Superior temporal gyrus (tissue), 1 donor: ENCODE data around the gene ROR1.

ENCODE experiments used
- DNase-seq: peaks from one replicate; pipeline ENCODE4 v3.0.0-alpha.2; 2016; ENCODE audit errors: extremely low spot score

Gene ROR1

DNA sequence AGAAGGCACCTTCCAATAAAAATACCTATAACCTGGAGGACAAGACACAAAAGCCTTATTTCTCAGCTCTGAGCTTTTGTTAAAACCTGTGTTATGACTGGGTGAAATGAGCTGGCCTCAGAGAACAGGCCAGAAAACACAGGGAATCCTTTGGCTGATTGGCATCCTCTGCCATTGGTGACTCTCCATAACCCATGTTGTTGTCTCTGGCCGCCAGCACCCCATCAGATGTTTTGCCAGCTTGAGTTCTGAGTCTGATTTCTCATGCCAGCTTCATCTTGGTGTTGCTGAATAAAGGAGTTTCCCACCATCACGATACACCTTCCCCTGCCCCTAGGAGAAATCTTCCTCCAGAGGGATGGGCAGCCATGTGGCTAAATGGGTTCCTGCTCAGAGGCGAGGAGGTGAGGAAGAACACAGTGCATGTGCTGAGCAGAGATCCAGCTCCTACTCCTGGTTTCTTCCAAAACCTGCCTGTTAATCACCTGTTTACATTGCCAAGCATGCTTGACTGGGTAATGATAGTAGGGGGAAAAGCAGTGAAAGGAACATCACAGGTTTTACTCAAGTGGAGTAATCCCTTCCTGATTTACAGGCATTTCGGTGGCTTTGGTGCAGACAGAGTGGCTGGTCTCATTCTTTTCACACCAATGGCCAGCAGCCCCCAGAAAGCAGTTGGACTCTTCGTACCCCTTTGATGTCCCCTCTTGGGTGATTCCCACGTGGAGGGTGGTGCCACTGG lies 109.8 kb downstream of the ROR1 start:
- DNase-seq, result no peak

- DNase-seq, result no peak
These were observed 110.7 kb downstream of the ROR1 start for GRCh38 chr1:63884486-63884885.

GRCh38 chr1:63885899-63886298 lies 112.1 kb downstream of the ROR1 start:
- no peak for DNase-seq

DNA sequence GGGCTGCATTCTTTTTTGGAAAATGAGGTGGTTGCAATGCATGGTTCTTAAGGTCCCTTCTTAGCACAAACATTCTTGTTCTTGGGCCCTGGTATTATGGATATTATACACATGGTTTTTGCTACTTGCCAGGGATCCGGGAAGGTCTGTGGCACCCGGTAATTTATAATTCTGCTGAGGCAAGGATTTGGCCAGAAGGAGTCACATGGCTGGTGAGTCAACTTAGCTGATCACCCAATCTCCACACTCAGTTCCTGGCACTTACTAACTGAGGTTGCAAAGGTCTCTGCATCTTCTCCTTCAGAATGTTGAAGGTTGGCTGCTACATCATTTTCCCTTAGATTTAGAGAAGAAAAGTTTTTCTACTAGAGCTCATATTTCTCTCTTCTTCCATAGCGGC lies 112.5 kb downstream of the ROR1 start:
- no peak for DNase-seq

DNA sequence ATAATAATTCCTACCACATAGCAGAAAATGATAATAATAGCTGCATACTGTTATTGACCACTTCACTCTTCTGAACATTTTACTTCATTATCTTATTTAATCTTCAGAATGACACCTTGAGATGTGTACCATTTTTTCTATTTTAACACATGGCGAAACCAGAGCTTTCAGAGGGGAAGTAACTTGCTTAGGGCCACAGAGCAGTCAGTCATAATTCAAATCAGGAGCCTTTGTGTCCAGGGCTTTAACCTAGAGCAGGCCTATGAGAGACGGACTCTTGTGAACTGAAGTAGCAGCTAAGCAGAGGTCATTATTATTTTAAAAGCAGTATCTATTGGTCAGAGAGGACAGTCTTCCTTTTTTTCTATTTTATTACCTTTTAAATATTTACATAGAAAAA lies 114.0 kb downstream of the ROR1 start:
- no peak for DNase-seq

- no peak for DNase-seq
These were observed 115.2 kb downstream of the ROR1 start for GRCh38 chr1:63888984-63889383.

- no peak for DNase-seq
These were observed 116.7 kb downstream of the ROR1 start for GRCh38 chr1:63890468-63890867.

DNA sequence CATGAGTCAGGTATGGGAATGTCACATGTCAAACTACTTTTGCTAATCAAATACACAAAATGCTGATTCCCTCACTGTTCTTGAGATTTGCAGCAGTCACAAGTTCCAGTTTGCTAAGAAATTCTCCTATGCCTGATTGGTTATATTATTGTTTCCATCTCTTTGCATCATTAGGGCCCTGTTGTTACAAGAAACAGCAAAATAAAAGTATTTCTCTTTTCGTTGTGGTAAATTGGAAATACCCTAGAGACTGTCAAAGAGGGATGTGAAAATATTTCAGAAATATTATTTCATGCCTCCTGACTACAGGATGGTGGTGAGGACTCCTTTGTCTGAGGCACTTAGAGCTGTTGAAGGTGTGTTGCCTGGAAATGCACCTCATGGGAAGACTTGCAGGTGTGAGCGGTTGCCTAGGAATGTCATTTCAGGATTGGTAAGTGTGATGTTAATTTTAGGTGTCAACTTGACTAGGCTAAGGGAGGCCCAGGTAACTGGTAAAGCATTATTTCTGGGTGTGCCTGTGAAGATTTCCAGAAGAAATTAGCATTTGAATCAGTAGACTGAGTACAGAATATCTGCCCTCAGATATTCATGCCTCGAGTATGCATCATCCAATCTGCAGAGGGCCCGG lies 117.4 kb downstream of the ROR1 start:
- DNase-seq, result no peak

DNA sequence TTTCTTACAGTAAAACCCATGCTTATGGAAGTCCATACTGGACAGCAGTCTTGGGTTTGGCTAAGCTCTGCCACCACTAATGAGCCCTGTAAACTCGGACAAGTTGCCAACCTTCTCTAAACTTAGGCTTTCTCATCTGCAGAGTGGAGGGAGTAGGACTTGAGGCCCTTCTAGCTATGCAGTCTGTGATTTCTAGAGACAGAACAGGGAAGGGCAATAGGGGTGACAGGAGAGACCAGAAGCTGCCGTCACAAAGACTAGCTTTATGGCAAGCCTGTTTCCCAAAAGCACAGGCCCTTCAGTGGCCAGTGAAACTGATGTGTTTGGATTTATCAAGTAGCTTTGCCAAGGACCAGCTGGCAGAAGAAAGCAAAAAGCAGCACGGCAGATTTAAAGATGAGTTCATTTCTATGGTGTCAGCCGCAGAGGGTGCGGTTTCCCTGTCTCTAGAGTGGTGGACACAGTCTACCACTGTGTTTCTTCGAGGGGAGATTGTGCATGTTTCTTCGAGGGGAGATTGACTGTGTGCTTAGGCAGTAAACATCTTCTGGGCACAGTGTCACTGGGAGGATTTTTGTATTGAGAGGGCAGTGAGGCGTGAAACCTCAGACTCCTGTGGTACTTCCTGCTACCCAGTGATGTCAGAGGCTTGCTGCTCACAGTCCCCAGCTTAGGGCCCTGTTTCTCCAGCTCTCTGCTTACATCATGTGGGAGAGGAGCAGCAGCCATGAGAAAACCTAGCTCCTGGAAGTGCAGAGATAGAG lies 119.0 kb downstream of the ROR1 start:
- DNase-seq, result peak; percentile 73

DNA sequence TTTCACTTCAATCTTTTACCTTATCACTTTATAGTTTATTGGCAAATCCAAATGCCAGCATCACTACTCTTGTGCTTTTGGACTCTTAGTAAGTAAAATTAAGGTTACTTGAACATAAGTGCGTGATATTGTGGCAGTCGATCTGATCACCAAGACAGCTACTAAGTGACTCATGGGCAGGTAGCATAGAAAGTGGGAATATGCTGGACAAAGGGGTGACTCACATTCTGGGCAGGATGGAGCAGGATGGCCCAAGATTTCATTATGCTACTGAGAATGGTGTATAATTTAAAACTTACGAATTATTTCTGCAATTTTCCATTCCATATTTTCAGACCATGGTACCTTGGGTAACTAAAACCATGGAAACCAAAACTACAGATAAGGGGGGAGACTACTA lies 120.2 kb downstream of the ROR1 start:
- DNase-seq, result no peak

GRCh38 chr1:63894627-63895265 lies 120.9 kb downstream of the ROR1 start:
- no peak for DNase-seq

GRCh38 chr1:63896755-63897154 lies 122.9 kb downstream of the ROR1 start:
- no peak for DNase-seq

- DNase-seq, result no peak
These were observed 124.8 kb downstream of the ROR1 start for GRCh38 chr1:63898428-63899196.

- DNase-seq, result no peak
These were observed 127.3 kb downstream of the ROR1 start for GRCh38 chr1:63901094-63901493.

DNA sequence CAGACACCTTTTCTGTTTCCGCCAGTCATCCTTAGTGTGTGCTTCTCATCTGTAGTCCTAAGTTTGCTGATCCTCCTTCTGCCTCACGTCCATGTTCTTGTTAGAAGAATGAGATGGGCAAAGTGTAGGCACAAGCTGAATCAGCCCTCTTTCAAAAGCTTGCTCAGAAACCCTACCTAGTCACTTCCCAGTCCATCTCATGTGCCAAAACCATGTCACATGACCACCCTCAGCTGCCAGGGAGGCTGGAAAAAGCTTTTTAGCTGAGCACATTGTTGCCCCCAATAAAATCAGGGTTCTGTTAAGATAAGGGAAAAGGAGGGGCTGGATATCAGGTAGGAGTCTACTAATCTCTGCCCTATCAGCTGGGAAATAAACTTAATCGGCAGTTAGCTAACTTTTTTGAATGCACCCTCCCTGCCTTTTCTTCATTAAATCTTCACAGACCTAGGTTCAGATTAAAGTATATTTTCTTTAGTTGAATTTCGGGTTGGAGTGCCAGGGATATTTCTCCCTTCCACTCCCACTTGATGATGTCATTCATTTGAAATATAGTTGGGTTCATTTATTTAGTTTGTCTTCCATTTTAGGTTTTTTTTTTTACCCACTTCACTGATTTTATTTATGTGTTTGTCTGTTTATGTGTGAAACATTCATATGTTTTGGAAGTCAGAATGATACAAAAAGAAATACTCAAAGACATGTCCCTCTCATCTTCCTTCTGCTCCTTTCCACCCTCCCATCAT lies 129.2 kb downstream of the ROR1 start:
- DNase-seq, result no peak

DNA sequence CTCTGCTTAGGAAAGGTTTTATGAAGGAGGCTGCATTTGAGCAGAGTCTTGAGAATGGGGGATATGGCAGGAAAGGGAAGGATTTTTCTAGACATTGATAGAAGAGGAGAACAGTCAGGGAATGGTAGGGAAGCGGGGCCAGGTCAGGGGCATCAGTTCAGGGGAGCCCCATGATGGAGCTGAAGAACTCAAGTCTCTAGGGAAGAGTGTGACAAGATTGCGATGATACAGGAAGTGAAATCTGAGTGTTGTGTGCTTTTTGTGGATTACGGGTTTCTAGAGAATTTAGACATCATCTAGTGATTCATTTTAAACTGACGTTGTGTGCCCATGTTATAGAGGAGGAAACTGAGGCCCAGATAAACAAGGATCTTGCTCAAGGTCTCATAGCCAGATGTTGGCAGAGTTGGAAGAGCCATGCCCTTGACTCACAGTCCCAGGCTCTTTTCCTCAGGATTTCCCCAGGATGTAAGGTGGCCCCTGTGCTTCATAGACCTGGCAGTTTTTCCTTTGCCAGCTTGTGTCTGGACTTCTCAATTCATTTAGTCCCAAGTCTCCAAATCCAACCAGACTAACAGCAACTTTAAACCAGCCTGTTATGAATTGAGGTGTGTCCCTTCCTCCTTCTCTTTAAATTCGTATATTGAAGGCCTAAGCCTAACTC lies 130.3 kb downstream of the ROR1 start:
- no peak for DNase-seq

DNA sequence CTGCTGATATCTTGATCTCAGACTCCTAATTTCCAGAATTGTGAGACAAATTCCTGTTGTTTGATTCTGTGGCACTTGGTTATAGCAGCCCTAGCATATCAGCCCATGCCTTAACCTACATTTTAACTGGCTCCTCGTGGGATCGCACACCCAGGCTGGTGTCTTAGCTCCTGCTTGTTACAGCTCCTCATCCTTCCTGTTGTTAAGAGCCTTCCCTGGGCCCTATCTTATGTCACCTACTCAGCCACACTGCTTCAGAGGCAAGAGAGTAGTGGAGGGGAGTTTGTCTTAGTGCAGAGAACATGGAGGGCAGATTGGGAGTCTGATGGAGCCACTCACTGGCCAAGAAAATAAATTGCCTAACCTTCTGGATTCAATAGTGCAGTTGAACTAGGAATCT lies 131.0 kb downstream of the ROR1 start:
- DNase-seq, result no peak

- DNase-seq, result no peak
These were observed 132.4 kb downstream of the ROR1 start for GRCh38 chr1:63906047-63906704.

GRCh38 chr1:63907051-63907450 lies 133.2 kb downstream of the ROR1 start:
- no peak for DNase-seq

DNA sequence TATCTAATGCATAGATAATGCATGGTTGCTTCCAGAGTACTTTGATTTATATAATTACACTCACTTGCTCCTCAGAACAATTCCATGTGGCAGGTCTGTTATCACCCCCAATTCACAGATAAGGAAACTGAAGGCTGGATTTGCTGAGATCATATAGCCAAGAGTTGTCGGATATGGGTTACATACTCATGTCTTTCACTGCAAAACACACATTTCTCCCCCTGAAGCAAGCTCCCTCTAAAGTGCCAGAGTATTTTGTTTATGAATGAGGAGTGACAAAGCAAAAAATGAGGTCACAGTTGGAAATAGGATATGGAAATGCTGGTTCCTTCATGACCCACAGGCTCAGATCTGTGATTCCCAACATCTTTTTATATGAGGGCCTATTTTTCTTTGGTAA lies 134.2 kb downstream of the ROR1 start:
- DNase-seq, result no peak
